ENCODE results near the gene MMP23B. TPM values are rescaled to one million over a fixed set of nuclear protein-coding genes. Genes with fewer than 3 reads are reported as not detected.

The MMP23B gene
- total and polyA plus RNA-seq, 11 donors = 10.4 to 128 (median 59.0) TPM

DNA sequence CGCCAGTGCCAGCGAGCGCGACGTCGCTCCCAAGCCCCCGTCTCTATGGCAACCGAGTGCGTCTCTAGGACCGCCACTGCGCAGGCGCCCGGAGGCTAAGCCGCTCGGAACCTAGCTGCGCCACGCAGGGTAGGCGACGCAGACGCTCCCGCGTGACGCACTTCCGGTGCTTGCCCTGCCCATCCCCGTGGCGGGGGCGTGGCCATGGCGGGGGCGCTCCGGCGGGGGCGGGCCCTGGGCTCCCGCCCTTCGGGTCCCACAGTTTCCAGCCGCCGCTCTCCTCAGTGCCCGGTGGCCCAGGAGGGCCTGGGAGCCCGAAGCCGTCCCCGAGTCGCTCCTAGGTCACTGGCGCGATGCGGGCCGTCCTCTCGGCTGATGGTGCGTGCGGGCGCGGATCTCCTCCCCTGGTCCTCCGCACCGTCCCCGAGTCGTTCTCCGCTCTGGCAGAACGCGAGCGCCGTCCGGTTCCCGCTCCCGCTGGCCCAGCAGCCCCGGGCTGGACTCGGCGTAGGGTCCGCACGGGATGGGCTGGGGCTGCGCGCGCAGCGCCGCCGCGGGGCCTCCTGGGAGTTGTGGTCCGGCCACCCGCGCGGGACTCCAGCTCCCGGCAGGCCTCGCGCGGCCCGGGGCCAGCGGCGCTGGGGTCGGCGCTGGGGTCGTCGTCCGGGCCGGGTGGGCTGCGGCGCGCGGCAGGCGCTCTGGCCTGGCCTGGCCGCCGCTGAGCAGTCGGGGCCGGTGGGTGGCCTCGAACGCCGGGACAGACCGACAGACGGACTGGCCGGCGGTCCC, 16.5 kb upstream of the MMP23B start, which contains the start of gene MIB2:
Gene MIB2, plus strand, starts transcription at position 245 of the 789 bp plus-strand sequence. CDS start 7,953 bp downstream, outside the sequence.
- H3K4me1 ChIP-seq = peaks cover 4 to 49% (median 32%) of the 10 kb centered on the region in 12 donors
- H3K27me3 ChIP-seq = no peaks in the 10 kb centered on the region
- TF ChIP-seq, protein P1, sequence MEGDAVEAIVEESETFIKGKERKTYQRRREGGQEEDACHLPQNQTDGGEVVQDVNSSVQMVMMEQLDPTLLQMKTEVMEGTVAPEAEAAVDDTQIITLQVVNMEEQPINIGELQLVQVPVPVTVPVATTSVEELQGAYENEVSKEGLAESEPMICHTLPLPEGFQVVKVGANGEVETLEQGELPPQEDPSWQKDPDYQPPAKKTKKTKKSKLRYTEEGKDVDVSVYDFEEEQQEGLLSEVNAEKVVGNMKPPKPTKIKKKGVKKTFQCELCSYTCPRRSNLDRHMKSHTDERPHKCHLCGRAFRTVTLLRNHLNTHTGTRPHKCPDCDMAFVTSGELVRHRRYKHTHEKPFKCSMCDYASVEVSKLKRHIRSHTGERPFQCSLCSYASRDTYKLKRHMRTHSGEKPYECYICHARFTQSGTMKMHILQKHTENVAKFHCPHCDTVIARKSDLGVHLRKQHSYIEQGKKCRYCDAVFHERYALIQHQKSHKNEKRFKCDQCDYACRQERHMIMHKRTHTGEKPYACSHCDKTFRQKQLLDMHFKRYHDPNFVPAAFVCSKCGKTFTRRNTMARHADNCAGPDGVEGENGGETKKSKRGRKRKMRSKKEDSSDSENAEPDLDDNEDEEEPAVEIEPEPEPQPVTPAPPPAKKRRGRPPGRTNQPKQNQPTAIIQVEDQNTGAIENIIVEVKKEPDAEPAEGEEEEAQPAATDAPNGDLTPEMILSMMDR (IDR thresholded peaks at IDR 0.05) = no peak
- TF ChIP-seq POLR2A (IDR thresholded peaks at IDR 0.05) = peak in 1 of 2 donors; percentile 84
- intact Hi-C loops (cut with DNase I) = loop anchor here in 5 of 10 donors (1.0 to 10.0 kb wide), 5 partner anchors 15 to 501 kb away; partner anchors contain the start of genes SSU72 (in 4 of the 5), ATAD3A (in 1 of the 5) and C1orf159 (in 1 of the 5)
- H3K4me3 ChIP-seq = peak within 1 kb of the TSS; percentile 81 to 100 (median 97)
- H3K9me3 ChIP-seq = no peaks in the 10 kb centered on the region
- DNase-seq (peak; percentile 96 to 99 (median 97)), ATAC-seq (peak; percentile 91 to 95 (median 94))
- H3K27ac ChIP-seq = peak within 1 kb of the TSS; percentile 99 to 100 (median 100)
- peaks cover 0 to 19% (median 7%) of the 10 kb centered on the region in 9 donors for H3K36me3 ChIP-seq
- WGBS, 4 donors = 0 to 1% (median 0%) methylated on average over 47 to 107 of the region's 107 CpGs

DNA sequence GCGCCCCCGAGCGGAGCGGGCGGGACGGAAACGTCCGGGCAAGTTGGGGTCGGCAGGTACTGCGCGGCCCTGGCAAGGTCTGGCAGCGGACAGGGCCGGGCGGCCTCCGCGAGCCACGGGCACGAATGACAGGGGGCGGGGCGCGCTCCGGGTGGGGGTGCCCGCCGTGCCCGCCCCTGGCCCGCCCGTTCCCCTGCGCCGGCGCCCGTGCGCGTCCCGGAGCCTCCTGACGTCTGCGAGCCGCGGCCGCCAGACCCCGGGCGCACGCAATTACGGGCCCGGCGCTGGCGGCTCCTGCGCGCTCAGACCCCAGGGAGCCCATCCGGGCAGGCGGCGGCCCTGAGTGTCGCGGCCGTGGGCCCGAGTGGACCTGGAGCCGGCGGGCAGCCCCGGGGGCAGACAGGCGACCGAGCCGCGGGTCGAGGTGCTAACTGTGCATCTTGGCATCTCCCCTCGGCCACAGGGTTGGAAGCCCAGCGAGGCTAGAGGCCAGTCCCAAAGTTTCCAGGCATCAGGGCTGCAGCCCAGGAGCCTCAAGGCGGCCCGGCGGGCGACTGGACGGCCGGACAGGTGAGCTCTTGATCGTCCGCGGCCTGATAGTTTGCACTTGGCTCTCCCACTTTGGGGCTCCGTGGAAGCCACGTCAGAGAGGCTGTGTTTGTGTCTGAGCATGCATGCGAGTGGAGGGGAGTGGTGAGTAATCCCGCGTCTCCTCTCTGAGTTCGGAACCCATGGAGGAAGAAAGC, 15.8 kb upstream of the MMP23B start:
- ATAC-seq (peak in 2 of 4 donors; percentile 23 to 29), DNase-seq (peak in 4 of 5 donors; percentile 58 to 74 (median 68))
- intact Hi-C loops (cut with DNase I) = loop anchor here in 1 of 10 donors (10.0 kb wide), 2 partner anchors 101 to 501 kb away; partner anchors contain the start of genes ATAD3A and C1orf159
- Histone ChIP-seq H3K4me1 (peaks cover 7 to 52% (median 38%) of the 10 kb centered on the region in 12 donors), H3K9me3 (no peaks in the 10 kb centered on the region), H3K27me3 (no peaks in the 10 kb centered on the region), H3K27ac (peak overlapping the region; percentile 99 to 100 (median 100)), H3K36me3 (peaks cover 0 to 19% (median 7%) of the 10 kb centered on the region in 9 donors), H3K4me3 (peak overlapping the region; percentile 81 to 100 (median 97))
- TF ChIP-seq POLR2A (IDR thresholded peaks at IDR 0.05) = no peak
- TF ChIP-seq, protein P1 (IDR thresholded peaks at IDR 0.05) = no peak
- WGBS, 4 donors = 4 to 24% (median 5%) methylated on average over 15 to 80 of the region's 80 CpGs

DNA sequence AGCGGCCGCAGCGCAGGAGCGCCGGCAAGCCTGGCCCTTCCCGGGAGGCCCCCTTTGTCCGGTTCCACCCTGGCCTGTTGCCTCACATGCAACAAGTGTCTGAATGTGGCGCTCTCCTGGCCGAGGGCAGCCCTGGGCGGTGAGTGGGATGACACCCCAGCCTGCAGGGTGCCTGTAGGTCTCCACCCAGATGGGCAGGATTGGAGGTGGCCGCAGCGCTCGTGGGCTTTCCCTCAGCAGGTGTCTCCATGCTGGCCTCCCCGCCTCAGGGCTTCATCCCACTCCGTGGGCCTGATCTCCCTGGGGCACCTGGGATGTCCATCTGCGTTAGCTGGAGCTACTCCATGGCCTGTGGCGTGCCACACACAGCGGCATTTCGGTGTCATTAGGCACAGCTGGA, 15.1 kb upstream of the MMP23B start:
- peaks cover 7 to 57% (median 41%) of the 10 kb centered on the region in 12 donors for H3K4me1 ChIP-seq
- TF ChIP-seq POLR2A (IDR thresholded peaks at IDR 0.05) = no peak
- TF ChIP-seq, protein P1 (IDR thresholded peaks at IDR 0.05) = no peak
- no peaks in the 10 kb centered on the region for H3K9me3 ChIP-seq
- H3K27ac ChIP-seq = peak overlapping the region in 7 of 12 donors; percentile 99 to 100 (median 100)
- H3K36me3 ChIP-seq = peaks cover 0 to 19% (median 7%) of the 10 kb centered on the region in 9 donors
- peak overlapping the region; percentile 81 to 100 (median 97) for H3K4me3 ChIP-seq
- no peaks in the 10 kb centered on the region for H3K27me3 ChIP-seq
- DNase-seq (peak in 3 of 5 donors; percentile 30 to 54 (median 31)), ATAC-seq (no peak)
- 77 to 89% (median 81%) methylated on average over 13 to 19 of the region's 19 CpGs for WGBS, 4 donors
- intact Hi-C loops (cut with DNase I) = loop anchor here in 1 of 10 donors (10.0 kb wide), 2 partner anchors 102 to 502 kb away; partner anchors contain the start of genes ATAD3A and C1orf159

All from heart left ventricle (tissue), 16 donors.